HG02981 (cell line): Measurements from ENCODE around the gene SAP25.
A peak's percentile ranks its signal among the peaks of the same experiment; 100 is the strongest.

ENCODE experiments used
- ATAC-seq: cut with Tn5 transposase; IDR thresholded peaks from one replicate; pipeline ENCODE4 v1.9.1; 2021; ENCODE audit warnings: mild to moderate bottlenecking, moderate library complexity; ENCODE audit not compliant: unreplicated experiment

The SAP25 gene

DNA sequence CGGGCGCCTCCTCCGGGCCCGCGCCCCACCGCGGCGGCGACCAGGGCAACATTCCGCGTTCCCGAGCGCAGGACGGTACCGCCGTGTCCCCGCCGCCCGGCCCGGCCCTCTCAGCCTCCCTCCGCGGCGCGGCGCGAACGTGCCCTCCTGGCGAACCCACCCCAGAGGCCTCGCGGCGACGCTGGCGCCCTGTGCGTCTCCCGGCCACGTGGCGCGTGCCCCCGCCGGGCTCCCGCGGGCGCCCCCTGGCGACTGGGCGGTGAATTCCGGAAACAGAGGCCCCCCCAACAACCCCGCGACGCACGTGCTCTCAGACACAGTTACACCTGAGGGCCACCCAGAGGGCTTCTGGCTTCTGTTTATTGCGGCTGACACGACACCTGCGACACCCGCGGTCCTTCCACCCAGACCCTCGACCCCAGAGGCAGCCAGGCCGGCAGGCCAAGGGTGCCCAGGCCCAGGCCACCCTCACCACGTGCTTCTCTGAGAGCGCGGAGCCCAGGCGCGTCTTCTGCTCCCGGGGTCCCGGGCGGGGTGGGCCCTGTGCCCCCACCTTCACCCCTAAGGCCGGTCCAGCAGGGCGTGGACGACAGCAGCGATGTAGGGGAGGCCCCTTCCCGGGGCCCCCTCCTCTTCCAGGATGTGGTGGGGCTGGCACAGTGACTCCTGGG, at the start of gene SAP25:
TSS of gene SAP25 (minus strand) at position 210 of the 671 bp plus-strand sequence. CDS start at position 52, 158 bp downstream.
- ATAC-seq: no peak

GRCh38 chr7:100621554-100621953, 47.9 kb upstream of the SAP25 start:
- ATAC-seq: no peak

- no peak for ATAC-seq
Measured at GRCh38 chr7:100620804-100621203, 47.1 kb upstream of the SAP25 start.

- ATAC-seq: no peak
Measured at GRCh38 chr7:100620239-100620638, 46.5 kb upstream of the SAP25 start.

DNA sequence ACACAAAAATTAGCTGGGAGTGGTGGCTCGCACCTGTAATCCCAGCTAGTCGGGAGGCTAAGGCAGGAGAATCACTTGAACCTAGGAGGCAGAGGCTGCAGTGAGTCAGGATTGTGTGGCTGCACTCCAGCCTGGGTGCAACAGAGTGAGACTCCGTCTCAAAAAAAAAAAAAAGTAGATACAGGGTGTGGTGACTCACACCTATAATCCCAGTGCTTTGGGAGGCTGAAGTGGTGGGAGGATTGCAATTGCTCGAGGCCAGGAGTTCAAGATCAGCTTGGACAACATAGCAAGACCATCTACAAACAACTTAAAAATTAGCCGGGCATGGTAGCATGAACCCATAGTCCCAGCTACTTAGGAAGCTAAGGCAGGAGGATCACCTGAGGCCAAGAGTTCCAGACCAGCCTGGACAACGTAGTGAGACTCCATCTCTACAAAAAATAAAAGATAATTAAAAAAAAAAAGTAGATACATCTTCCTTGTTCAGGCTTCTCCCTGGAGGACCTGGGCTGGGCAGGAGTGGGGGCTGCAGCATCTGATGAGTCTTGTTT, 40.7 kb upstream of the SAP25 start:
- ATAC-seq: no peak

GRCh38 chr7:100613412-100614175, 39.9 kb upstream of the SAP25 start:
- ATAC-seq: no peak

GRCh38 chr7:100612730-100613390, 39.2 kb upstream of the SAP25 start:
- ATAC-seq: no peak

- ATAC-seq: peak; percentile 90
Measured at GRCh38 chr7:100611983-100612729, 38.5 kb upstream of the SAP25 start, which contains the start of gene MOSPD3. Gene MOSPD3, plus strand, starts transcription at chr7:100612540. Its CDS starts 252 bp downstream, at chr7:100612792.

GRCh38 chr7:100609958-100610357, 36.3 kb upstream of the SAP25 start:
- ATAC-seq: no peak

GRCh38 chr7:100607111-100607510, 33.4 kb upstream of the SAP25 start:
- no peak for ATAC-seq

GRCh38 chr7:100606313-100606712, 32.6 kb upstream of the SAP25 start:
- no peak for ATAC-seq

- ATAC-seq: no peak
Measured at GRCh38 chr7:100604976-100605911, 31.5 kb upstream of the SAP25 start.

DNA sequence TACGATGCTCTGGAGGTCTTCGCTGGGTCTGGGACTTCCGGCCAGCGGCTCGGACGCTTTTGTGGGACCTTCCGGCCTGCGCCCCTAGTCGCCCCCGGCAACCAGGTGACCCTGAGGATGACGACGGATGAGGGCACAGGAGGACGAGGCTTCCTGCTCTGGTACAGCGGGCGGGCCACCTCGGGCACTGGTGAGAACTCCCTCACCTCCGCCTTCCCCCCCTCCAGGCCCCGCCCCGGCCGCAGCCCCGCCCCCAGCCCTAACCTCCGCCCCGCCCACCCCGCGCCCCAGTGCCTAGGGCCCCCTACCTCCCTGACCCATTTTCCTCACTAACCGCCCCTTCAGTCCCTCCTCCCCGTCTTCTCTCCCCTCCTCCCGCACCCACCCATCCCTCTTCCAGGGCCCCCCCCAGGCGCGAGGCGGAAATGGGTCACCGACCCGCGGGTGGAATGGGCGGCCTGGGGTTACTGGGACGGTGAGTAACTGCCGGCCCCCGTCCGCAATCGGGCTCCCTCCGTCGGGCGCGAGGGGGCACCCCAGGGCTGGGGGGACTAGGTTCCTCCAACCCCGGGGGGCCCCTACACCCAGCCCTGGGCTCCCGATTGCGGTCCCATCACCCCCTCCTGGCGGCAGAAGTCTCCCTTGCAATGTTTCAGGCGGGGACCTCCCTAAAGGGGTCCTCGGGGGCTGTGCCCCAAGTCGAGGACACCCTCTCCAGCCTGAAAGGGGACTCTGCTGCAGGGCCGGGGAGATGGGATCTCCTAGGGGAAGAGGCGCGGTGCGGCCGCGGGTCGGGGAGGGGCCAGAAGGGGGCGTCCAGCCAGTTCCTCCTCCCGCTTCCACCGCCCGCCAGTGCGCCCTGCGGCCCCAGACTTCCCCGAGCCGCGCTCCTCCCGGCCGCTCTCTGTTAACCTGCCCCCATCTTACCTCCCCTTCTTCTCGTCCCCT, 30.6 kb upstream of the SAP25 start:
- no peak for ATAC-seq

DNA sequence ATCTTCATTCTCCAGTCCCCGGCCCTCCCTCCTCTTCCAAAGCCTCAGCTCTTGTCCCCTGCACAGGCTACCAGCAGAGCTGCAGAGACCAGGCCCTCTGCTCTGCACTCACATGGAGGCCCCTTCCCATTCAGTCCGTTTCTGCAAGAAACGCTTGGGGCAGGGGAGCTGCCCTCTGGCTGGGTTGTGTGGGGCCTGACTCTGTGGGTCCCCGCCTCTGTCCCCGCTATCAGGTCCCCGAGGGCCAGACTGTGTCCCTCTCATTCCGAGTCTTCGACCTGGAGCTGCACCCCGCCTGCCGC, 30.0 kb upstream of the SAP25 start:
- ATAC-seq: no peak

- no peak for ATAC-seq
Measured at GRCh38 chr7:100602889-100603725, 29.4 kb upstream of the SAP25 start.

- no peak for ATAC-seq
Measured at GRCh38 chr7:100600730-100601038, 27.0 kb upstream of the SAP25 start.

GRCh38 chr7:100599911-100600729, 26.4 kb upstream of the SAP25 start:
- no peak for ATAC-seq
